Measurements from ENCODE around the gene MPIG6B.

Gene MPIG6B

GRCh38 chr6:31689249-31690110, 33.7 kb upstream of the MPIG6B start:
- no peaks in the 10 kb centered on the region for H3K27me3 Mint-ChIP-seq (ENCODE audit: low read depth)
- H3K4me1 Mint-ChIP-seq: peaks cover 8% of the 10 kb centered on the region
- H3K27ac Mint-ChIP-seq: no peak overlapping the region
- H3K4me3 Mint-ChIP-seq: no peak overlapping the region
- no peaks in the 10 kb centered on the region for H3K9me3 Mint-ChIP-seq
- peaks cover 66% of the 10 kb centered on the region for H3K36me3 Mint-ChIP-seq (ENCODE audit: low read depth)
- peak in 2 of 3 experiments; percentile 13 to 30 for TF ChIP-seq CTCF (IDR thresholded peaks at IDR 0.05; ENCODE audit: unreplicated experiment in 3 of 3)

GRCh38 chr6:31690231-31691077, 32.7 kb upstream of the MPIG6B start:
- H3K36me3 Mint-ChIP-seq (ENCODE audit: low read depth): peaks cover 69% of the 10 kb centered on the region
- H3K4me3 Mint-ChIP-seq: no peak overlapping the region
- H3K27ac Mint-ChIP-seq: peak overlapping the region in 1 of 3 experiments; percentile 62
- H3K27me3 Mint-ChIP-seq (ENCODE audit: low read depth): no peaks in the 10 kb centered on the region
- no peak for TF ChIP-seq CTCF (IDR thresholded peaks at IDR 0.05; ENCODE audit: unreplicated experiment in 3 of 3)
- no peaks in the 10 kb centered on the region for H3K9me3 Mint-ChIP-seq
- H3K4me1 Mint-ChIP-seq: peaks cover 8% of the 10 kb centered on the region

- TF ChIP-seq CTCF (IDR thresholded peaks at IDR 0.05; ENCODE audit: unreplicated experiment in 3 of 3): no peak
- Mint-ChIP-seq H3K4me1 (peaks cover 8% of the 10 kb centered on the region), H3K27ac (no peak overlapping the region), H3K9me3 (no peaks in the 10 kb centered on the region), H3K4me3 (no peak overlapping the region), H3K36me3 (ENCODE audit: low read depth) (peaks cover 63% of the 10 kb centered on the region), H3K27me3 (ENCODE audit: low read depth) (no peaks in the 10 kb centered on the region)
Measured at GRCh38 chr6:31691078-31691463, 32.1 kb upstream of the MPIG6B start.

GRCh38 chr6:31691564-31692108, 31.5 kb upstream of the MPIG6B start:
- Mint-ChIP-seq H3K4me1 (peaks cover 8% of the 10 kb centered on the region), H3K4me3 (no peak overlapping the region), H3K9me3 (no peaks in the 10 kb centered on the region), H3K27me3 (ENCODE audit: low read depth) (no peaks in the 10 kb centered on the region), H3K36me3 (ENCODE audit: low read depth) (peaks cover 61% of the 10 kb centered on the region), H3K27ac (no peak overlapping the region)
- no peak for TF ChIP-seq CTCF (IDR thresholded peaks at IDR 0.05; ENCODE audit: unreplicated experiment in 3 of 3)

- peaks cover 6% of the 10 kb centered on the region for H3K4me1 Mint-ChIP-seq
- H3K4me3 Mint-ChIP-seq: no peak overlapping the region
- H3K36me3 Mint-ChIP-seq (ENCODE audit: low read depth): peaks cover 61% of the 10 kb centered on the region
- H3K27ac Mint-ChIP-seq: no peak overlapping the region
- no peaks in the 10 kb centered on the region for H3K9me3 Mint-ChIP-seq
- TF ChIP-seq CTCF (IDR thresholded peaks at IDR 0.05; ENCODE audit: unreplicated experiment in 3 of 3): no peak
- H3K27me3 Mint-ChIP-seq (ENCODE audit: low read depth): no peaks in the 10 kb centered on the region
Measured at GRCh38 chr6:31692353-31692752, 30.8 kb upstream of the MPIG6B start.

Data from nephron (organoid).